ENCODE data around the gene FMO2. TPM values are rescaled to one million over a fixed set of nuclear protein-coding genes. Genes with fewer than 3 reads are reported as not detected.

The FMO2 gene
- total RNA-seq, 1 experiment from 2014 or later: not detected

- DNase-seq (ENCODE audit: low read depth): no peak
Observed at GRCh38 chr1:171174560-171175294, 10.4 kb upstream of the FMO2 start.

DNA sequence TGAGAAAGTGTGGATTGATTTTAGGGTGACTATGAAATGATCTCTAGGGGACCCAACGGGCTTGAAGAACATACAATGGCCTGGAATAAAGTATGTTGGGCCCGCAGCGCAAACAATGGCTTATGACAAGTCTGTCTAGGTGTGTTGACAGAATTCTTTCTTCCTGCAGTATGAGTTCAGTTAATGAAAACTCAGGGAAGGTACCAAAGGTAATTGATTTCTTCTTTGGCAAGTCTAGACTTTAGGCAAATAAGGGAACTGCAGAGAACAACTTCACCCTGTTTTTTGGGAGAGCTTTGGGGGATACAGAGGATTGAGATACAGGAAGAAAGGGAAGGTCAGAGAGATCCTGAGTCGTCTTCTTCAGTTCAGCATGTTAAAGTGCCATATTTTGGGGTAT, 7.8 kb upstream of the FMO2 start:
- DNase-seq (ENCODE audit: low read depth): no peak

DNA sequence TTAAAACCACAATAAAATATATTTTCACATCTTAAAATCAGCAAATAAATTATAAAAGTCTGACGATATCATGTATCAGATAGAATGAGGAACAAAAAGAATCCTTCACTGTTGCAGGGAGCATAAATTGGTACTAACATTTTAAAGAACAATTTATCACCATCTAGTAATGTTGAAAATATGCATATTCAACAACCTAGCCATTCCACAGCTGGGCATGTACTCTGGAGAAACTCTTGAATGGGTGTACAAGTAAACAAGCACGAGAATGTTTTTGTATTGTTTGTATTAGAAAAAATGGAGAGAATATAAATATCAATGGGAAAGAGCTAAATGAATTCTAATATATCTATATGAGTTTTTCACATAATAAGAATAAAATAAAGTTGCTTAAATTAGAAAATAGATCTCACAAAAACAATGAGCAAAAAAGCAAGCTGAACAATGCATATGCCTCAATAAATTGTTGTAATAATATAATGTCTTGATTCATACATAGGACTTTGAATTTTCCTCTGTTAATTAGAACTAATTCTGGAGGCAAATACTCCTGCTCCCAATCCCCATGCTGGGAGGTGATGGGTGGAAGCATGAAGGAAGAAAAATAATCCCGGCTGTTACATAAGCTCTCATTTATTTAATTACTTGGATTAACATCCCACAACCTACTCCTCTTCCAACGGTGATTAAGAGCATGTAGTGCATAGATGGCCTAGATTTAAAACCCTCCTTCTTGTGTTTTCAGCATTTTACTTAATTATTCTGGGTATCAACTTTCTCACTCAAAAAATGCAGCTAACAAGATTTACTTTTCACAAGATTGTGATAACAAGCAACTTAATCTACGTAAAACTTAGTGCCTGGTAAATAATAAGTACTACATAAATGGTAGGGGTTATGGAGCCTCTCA, 5.5 kb upstream of the FMO2 start:
- no peak for DNase-seq (ENCODE audit: low read depth)

DNA sequence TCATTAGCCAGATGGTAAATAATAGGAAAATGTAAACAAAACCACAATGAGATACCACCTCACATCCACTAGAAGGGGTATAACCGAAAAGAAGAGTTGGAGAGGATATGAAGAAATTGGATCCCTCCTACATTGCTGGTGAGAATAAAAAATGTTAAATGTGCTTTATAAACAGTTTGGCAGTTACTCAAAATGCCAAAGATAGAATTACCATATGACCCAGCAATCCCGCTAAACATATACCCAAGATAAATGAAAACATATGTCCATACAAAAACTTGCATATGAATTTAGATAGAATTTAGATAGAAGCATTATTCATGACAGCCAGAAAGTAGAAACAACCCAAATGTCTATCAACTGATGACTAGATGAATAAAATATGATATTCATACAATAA, 4.4 kb upstream of the FMO2 start:
- DNase-seq (ENCODE audit: low read depth): no peak

DNA sequence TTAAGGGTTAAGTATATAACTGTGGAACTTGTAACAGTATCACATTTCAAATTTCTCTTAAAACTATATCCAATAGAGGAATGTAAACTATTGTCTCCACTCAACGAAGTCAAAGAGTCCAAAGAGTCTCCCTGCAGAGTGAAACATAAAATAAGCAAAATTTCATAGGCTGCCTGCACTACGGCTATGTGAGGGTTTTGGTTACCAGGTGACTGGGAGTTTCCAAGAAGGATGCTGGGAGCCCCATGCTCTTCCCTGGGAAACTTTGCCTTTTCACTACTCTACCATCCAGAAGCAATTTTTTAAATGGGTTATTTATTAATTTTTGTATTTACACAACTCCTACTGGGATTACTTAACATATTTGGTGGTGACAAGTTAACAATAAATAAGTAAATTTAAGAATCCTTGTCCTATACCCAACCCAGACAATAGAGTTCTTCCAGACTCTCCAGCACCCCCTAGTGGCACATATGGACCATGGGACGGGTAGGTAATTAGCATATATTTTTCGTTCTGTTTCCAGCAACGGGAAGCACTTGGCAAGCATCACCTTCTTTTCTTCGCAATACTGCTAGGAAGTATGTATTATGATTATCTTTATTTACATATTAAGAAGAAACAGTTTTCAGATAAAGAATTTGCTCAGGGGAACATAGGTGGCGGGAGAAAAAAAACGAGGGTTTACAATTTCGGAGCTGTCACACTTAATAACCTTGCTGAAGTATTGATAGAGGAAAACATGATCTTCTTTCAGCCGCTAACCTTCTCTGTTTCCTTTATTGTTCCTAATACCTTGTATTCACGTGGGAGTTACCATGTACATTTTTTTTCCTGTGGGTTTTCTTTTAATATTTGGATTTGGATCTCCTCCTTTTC, 3.5 kb downstream of the FMO2 start:
- peak; percentile 60 for DNase-seq (ENCODE audit: low read depth)

DNA sequence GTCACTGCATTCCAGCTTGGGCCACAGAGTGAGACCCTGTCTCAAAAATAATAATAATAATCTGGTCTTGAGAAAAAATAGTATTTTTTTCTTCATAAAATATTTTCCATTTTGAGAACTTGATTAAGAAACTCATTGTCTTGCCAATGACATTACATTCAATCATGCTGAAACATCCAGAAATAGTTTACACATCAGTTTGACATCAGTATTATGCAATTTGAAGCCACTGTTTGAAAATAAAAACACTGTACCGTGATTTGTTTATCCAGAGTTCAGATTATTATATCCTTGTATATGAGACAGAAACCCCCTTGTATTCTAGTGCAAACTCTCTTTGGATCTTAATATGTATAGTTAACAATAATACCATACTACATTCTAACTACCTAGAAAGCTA, 6.9 kb downstream of the FMO2 start:
- DNase-seq (ENCODE audit: low read depth): no peak

DNA sequence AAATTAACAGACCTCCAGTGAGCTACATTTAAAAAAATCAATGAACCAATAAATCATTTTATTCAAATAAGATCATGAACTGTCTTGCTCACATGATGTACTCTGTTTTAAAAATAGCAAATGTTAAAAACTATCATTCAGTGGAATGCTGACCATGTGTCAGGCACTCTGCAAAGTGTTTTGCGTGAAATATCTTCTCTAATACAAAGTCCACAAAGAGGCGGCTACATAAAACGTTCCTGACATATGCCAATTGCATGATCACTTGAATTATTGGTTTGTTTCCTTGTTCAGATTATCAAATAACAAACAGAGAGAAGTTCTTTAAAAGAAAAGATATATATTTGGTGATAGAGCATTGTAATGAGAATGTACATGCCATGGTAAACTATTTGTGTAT, 10.7 kb downstream of the FMO2 start:
- no peak for DNase-seq (ENCODE audit: low read depth)

DNA sequence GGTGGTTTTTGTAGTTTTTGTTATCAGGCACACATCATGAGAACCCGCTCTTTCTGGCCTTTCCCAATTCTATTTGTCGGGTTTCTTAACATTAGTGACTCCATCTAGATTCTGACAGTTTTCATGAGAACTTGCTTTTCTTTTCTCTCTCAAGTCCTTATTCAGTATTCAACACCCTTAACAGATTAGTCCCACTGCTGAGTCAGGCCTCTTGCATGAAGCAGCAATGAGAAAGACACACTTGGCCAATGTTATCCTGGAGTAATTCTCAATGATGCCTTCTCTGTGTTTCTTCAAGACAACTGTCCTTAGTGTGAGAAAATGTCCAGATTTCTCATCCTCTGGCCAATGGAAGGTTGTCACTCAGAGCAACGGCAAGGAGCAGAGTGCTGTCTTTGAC, 11.3 kb downstream of the FMO2 start:
- no peak for DNase-seq (ENCODE audit: low read depth)

DNA sequence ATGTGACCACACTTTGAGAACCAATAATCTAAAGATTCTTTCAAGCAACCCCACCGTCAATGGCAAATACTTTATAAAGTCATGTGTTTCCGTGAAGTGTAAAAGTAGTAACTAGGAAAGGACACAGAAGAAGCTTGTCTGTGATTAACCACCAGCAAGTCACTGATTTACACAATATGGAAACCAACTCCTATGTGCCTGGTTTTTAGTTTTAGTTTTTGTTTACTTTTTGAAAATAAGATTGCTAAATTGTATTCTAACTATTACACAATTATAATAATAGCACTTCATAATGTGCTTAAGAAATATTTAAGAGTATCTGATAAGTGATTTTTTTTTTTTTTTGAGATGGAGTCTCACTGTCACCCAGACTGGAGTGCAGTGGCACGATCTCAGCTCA, 13.0 kb downstream of the FMO2 start:
- no peak for DNase-seq (ENCODE audit: low read depth)

DNA sequence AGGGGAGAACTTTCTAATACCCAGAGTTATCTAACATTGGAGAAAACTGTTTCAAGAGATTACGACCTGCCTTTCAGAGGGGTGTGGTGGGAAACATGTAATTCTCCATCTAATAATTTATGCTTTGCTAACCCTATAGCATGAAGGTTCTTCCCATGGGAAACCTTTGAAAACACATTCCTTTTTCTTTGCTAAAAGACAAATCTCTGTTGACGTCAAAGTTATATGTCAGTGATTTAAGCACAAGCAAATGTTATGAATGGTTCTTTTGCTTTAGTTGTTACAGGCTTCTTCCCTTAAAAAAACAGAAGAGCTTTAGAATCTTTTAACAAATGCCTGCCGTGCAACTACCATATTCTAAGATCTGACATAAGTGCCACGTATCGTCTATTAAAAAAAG, 19.2 kb downstream of the FMO2 start:
- no peak for DNase-seq (ENCODE audit: low read depth)

DNA sequence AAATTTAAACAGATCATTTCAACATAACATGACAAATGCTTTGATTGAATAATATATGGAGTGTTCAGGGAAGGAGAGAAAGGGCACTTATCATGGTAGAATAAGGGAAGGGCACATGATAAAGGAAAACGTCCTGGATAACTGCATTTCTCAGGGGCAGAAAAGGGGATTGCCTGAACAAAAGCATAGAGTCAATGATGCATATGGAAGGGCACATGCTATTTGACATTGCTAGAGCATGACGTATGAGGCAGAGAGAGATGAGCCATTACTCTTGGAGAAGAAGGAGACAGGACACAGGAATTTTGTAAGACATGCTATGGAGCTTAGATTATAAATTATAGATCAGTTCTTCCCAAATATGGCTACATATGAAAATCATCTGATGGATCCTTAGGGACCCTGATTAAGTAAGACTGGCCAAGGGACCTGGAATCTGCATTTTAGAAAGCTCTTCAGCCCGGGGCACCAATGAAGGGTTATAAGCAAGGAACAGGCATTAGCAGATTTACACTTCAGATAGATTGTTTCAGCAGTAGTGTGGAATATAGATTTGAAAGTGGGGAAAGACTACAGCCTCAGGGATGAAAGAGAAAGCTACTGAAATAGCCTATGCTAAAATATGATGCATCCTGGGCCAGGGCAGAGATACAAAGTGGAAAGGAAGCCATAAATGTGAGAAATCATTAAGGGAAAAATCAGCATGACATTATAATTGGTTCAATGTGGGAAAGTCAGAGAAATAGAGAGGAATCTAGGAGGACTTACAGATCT, 21.3 kb downstream of the FMO2 start:
- no peak for DNase-seq (ENCODE audit: low read depth)

GRCh38 chr1:171206978-171207355, 21.9 kb downstream of the FMO2 start:
- DNase-seq (ENCODE audit: low read depth): no peak

DNA sequence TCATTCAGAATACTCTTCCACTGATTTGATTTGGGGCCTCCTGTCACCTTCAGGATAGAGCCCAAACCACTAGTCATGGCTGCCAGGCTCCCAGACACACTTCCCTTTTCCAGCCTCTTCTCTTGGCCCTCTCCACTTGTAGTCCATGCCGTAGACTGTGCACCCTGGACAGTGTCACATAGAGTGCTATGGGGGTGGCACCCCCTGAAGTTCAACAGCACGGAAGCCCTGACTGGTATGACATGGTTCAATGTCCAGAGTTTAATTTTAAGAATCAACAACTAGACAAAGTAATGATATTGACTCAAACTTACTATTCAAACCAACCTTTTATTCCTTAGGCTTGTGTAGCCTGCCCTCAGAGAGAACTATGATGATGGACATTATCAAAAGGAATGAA, 22.3 kb downstream of the FMO2 start:
- DNase-seq (ENCODE audit: low read depth): no peak

GRCh38 chr1:171210355-171210754, 25.3 kb downstream of the FMO2 start:
- no peak for DNase-seq (ENCODE audit: low read depth)

DNA sequence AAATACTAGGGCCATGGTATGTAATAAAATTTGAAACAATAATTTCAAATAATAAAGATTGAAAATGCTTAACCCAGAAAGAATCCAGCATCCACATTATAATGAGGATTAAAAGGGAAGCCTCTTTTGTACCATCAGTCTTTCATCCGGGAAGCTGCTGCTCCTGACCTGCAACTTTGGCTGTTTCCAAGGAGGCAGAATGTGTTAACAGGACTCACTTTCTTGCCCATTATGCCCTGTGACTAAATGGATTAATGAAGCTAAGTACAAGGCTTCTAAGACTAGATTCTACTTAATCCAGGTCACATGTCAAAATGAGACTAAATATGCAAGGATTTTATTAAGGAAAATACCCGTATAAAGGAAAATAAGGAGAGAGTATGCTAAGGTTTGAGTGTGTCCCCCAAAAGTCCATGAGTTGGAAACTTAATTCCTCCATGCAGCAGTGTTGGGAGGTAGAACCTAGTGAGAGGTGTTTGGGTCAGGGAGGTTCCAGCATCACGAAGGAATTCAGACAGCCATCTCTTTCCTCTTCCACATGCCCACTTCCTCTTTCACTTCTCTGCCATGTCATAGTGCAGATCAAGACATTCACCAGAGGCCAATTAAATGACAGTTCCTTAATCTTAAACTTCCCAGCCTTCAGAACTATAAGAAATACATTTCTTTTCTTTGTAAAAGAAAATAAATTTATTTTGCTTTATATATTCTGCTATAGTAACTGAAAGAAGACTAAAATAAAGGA, 27.7 kb downstream of the FMO2 start:
- no peak for DNase-seq (ENCODE audit: low read depth)

GRCh38 chr1:171213559-171214454, 28.7 kb downstream of the FMO2 start:
- DNase-seq (ENCODE audit: low read depth): no peak

DNA sequence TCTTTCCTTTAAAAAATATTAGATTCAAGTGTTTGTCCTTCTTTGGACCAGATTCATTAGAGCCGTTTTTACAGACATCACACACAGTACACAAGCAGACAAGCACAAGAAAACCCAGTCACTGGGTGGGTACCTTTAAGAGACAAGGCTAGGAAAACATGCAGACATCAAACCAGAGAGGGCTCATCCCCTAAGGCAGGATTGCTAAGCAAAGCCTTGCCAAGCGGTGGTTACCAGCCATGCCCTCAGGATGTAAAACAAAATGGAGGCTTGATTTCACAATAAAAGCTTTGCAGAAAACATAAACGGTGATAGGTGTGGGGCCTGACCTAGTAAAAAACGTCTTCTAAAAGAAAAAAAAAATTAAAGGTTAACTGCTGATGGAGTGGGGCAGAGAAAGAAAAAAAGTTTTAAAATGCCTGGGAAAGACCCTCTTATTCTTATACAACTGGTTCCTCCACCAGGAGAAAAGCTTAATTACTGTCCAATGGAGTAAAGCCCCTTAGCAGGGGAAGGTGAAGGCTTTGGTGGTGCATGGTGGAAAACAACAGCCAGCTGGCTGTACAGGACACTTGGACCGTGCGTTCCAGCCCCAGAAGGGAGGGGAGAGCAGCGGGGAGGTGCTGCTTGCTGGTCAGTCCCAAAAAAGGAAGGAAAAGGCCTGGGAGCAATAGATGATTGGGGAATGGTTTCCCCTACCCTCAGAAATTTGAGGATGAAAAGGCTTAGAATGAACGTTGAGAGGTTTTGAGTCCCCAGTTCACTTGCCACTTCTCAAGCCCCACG, 32.8 kb downstream of the FMO2 start:
- DNase-seq (ENCODE audit: low read depth): no peak

DNA sequence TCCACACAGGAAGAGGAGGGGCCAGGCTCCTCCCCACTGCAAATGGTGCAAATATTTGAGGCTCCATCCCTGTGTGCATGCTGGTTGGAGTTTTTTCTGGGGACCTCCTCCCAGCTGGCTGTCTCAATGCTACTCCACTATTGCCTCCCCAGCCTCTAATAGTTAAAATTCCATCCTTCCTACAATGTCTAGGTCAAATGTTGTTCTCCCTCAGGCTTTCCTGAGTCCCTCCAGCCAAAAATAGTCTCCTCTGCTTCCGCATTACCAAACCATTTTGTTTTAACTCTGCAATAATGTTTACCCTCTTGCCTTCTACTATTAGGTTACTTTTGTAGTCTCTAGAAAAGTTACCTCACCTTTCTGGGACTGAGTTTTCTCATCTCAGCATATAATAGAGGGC, 33.6 kb downstream of the FMO2 start:
- DNase-seq (ENCODE audit: low read depth): no peak

Measured in Daoy (cell line).